ENCODE data around the gene MFAP1. TPM values are rescaled to one million over a fixed set of nuclear protein-coding genes. Genes with fewer than 3 reads are reported as not detected.

MFAP1 gene
- total RNA-seq, 6 donors from 2014 or later: 7.4 to 20.0 (median 17.5) TPM

- ATAC-seq (ENCODE audit: low FRiP score in 2 of 2): no peak
- H3K27ac ChIP-seq: peak overlapping the region; percentile 80 to 92 (median 84)
Observed at GRCh38 chr15:43799209-43799944, 25.1 kb downstream of the MFAP1 start.

GRCh38 chr15:43796566-43796965 lies 27.9 kb downstream of the MFAP1 start:
- no peaks in the 10 kb centered on the region for H3K9me3 ChIP-seq
- ATAC-seq (ENCODE audit: low FRiP score in 2 of 2) (no peak), DNase-seq (no peak)
- no peak for TF ChIP-seq POLR2A (IDR thresholded peaks at IDR 0.05)
- no peak for TF ChIP-seq POLR2AphosphoS5 (IDR thresholded peaks at IDR 0.05)
- TF ChIP-seq EP300 (IDR thresholded peaks at IDR 0.05): no peak
- no peak for TF ChIP-seq CTCF (IDR thresholded peaks at IDR 0.05)
- no peak overlapping the region for H3K27ac ChIP-seq
- no peaks in the 10 kb centered on the region for H3K27me3 ChIP-seq
- H3K36me3 ChIP-seq: peaks cover 5 to 65% (median 33%) of the 10 kb centered on the region in 4 donors
- WGBS, 2 donors: 93 to 95% methylated on average over 3 of the region's 3 CpGs
- peaks cover 58 to 77% (median 60%) of the 10 kb centered on the region in 4 donors for H3K4me1 ChIP-seq
- H3K4me3 ChIP-seq: no peak overlapping the region

More at GRCh38 chr15:43799209-43799944, 25.1 kb downstream of the MFAP1 start:
- Histone ChIP-seq H3K9me3 (no peaks in the 10 kb centered on the region), H3K36me3 (peaks cover 6 to 81% (median 36%) of the 10 kb centered on the region in 4 donors), H3K4me1 (peaks cover 44 to 61% (median 48%) of the 10 kb centered on the region in 4 donors), H3K4me3 (no peak overlapping the region), H3K27me3 (no peaks in the 10 kb centered on the region)
- DNase-seq: no peak
- no peak for TF ChIP-seq CTCF (IDR thresholded peaks at IDR 0.05)
- no peak for TF ChIP-seq POLR2A (IDR thresholded peaks at IDR 0.05)
- no peak for TF ChIP-seq EP300 (IDR thresholded peaks at IDR 0.05)
- TF ChIP-seq POLR2AphosphoS5 (IDR thresholded peaks at IDR 0.05): no peak
- 89 to 92% methylated on average over 15 to 16 of the region's 16 CpGs for WGBS, 2 donors

GRCh38 chr15:43795997-43796396 lies 28.5 kb downstream of the MFAP1 start:
- TF ChIP-seq POLR2A (IDR thresholded peaks at IDR 0.05) (no peak), EP300 (IDR thresholded peaks at IDR 0.05) (no peak), POLR2AphosphoS5 (IDR thresholded peaks at IDR 0.05) (no peak), CTCF (IDR thresholded peaks at IDR 0.05) (no peak)
- Histone ChIP-seq H3K27me3 (no peaks in the 10 kb centered on the region), H3K4me3 (no peak overlapping the region), H3K9me3 (no peaks in the 10 kb centered on the region), H3K27ac (peak overlapping the region in 2 of 4 donors; percentile 68 to 95), H3K4me1 (peaks cover 52 to 75% (median 56%) of the 10 kb centered on the region in 4 donors), H3K36me3 (peaks cover 5 to 65% (median 33%) of the 10 kb centered on the region in 4 donors)
- ATAC-seq (ENCODE audit: low FRiP score in 2 of 2) (no peak), DNase-seq (no peak)

- DNase-seq (no peak), ATAC-seq (ENCODE audit: low FRiP score in 2 of 2) (no peak)
- Histone ChIP-seq H3K27me3 (no peaks in the 10 kb centered on the region), H3K4me1 (peaks cover 51 to 71% (median 54%) of the 10 kb centered on the region in 4 donors), H3K9me3 (no peaks in the 10 kb centered on the region), H3K4me3 (no peak overlapping the region), H3K27ac (peak overlapping the region; percentile 68 to 100 (median 96)), H3K36me3 (peaks cover 5 to 65% (median 33%) of the 10 kb centered on the region in 4 donors)
- no peak for TF ChIP-seq EP300 (IDR thresholded peaks at IDR 0.05)
- no peak for TF ChIP-seq POLR2A (IDR thresholded peaks at IDR 0.05)
- no peak for TF ChIP-seq CTCF (IDR thresholded peaks at IDR 0.05)
- TF ChIP-seq POLR2AphosphoS5 (IDR thresholded peaks at IDR 0.05): no peak
- 84 to 96% methylated on average over 2 of the region's 2 CpGs for WGBS, 2 donors
Observed at GRCh38 chr15:43795197-43795596, 29.3 kb downstream of the MFAP1 start.

All from upper lobe of left lung (tissue), 6 donors.